Gastrocnemius medialis (tissue), 4 donors: ENCODE data around the gene TESK1. TPM values are rescaled to one million over a fixed set of nuclear protein-coding genes. Genes with fewer than 3 reads are reported as not detected.

ENCODE experiments used
- ATAC-seq, 2 donors: fragments of 150-250 bp; one replicate each; pipeline ENCODE4 v1.9.1; 2016
- DNase-seq, 2 donors: peaks; one replicate each; pipeline ENCODE4 v3.0.0-alpha.2; 2019
- H3K27ac ChIP-seq, 4 donors: fragments of 200-600 bp; sonication (generic); 1 replicate in 1 of 4; 2 replicates in 3 of 4; pipeline ENCODE4 v1.5.1; 2016 to 2018; ENCODE audit warnings: mild to moderate bottlenecking in 2 of 4, moderate library complexity in 1 of 4
- H3K27me3 ChIP-seq, 3 donors: fragments of 200-600 bp; sonication (generic) in 2 of 3; 1 replicate in 1 of 3; 2 replicates in 2 of 3; pipeline versions ENCODE4 v1.5.1 to v1.6.0; 2016 to 2019; ENCODE audit warnings: mild to moderate bottlenecking in 1 of 3, moderate library complexity in 1 of 3
- H3K36me3 ChIP-seq, 2 donors: fragments of 200-600 bp; sonication (generic) in 1 of 2; one replicate each; pipeline ENCODE4 v1.5.1; 2017 to 2018
- H3K4me1 ChIP-seq, 2 donors: fragments of 200-600 bp; sonication (generic) in 1 of 2; one replicate each; pipeline ENCODE4 v1.5.1; 2016 to 2017; ENCODE audit warnings: mild to moderate bottlenecking in 2 of 2
- H3K4me3 ChIP-seq, 4 donors: fragments of 200-600 bp; sonication (generic) in 3 of 4; 1 replicate in 1 of 4; 2 replicates in 3 of 4; pipeline ENCODE4 v1.5.1; 2016 to 2019; ENCODE audit warnings: mild to moderate bottlenecking in 2 of 4
- H3K9me3 ChIP-seq, 3 donors: fragments of 200-600 bp; sonication (generic) in 2 of 3; 1 replicate in 1 of 3; 2 replicates in 2 of 3; pipeline ENCODE4 v1.5.1; 2016 to 2019
- POLR2A ChIP-seq, 2 donors: fragments of 450-650 bp; IDR thresholded peaks; one replicate each; pipeline ENCODE4 v1.6.1; 2017; ENCODE audit warnings: antibody characterized with exemption in 2 of 2, mild to moderate bottlenecking in 2 of 2, moderate library complexity in 2 of 2
- in situ Hi-C, 4 donors: fragments of 200-750 bp; cut with MboI; loops; one replicate each; pipeline versions ENCODE4 v1.15.0 to v1.8.0; 2017; ENCODE audit warnings: low sequenced_read_pairs in 4 of 4
- intact Hi-C: fragments of 100-400 bp; cut with DNase I; formaldehyde crosslinking; loops from one replicate; pipeline ENCODE4 v1.15.1; 2023; ENCODE audit warnings: low total_unique reads
- total RNA-seq, 4 donors: library from RNA; depleted of rRNA; stranded (reverse); fragments of >200 nt; gene quantifications; one replicate each; pipeline versions ENCODE4 v1.1.0 to v1.2.3, GENCODE V29; 2016
- TF ChIP-seq, protein P1 (sequence below), 5 experiments: fragments of 450-650 bp in 3 of 5; fragments of 200-600 bp in 2 of 5; sonication (generic) in 2 of 5; IDR thresholded peaks in 4 of 5; conservative IDR thresholded peaks in 1 of 5; 1 replicate in 4 of 5; 2 replicates in 1 of 5; pipeline ENCODE4 v1.5.1; 2016 to 2019; ENCODE audit warnings: antibody characterized with exemption in 5 of 5, mild to moderate bottlenecking in 3 of 5, moderate library complexity in 3 of 5

Gene TESK1
- total RNA-seq, 4 donors from 2014 or later: 48.1 to 108 (median 65.4) TPM

DNA sequence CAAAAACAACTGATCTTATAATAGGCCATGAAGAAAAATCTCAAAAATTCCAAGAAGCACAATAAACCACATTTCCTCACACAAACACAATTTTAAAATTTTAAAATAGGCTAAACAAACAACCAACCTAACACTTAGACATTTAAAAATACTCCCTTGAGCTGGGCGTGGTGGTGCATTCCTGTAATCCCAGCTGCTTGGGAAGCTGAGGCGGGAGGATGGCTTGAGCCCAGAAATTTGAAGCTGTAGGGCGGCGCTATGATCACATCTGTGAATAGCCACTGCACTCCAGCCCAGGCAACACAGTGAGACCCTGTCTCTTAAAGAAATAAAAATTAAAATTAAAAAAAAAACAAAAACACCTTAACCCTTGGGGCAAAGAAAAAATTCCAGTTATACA lies 36.9 kb upstream of the TESK1 start:
- in situ Hi-C loops: loop anchor here in 1 of 4 donors (25.0 kb wide), 2 partner anchors 94 to 456 kb away; partner anchors contain the start of genes ARHGEF39, ATOSB, CA9 and CCDC107
- peak overlapping the region; percentile 62 to 91 (median 78) for H3K27ac ChIP-seq
- H3K36me3 ChIP-seq: no peaks in the 10 kb centered on the region
- no peaks in the 10 kb centered on the region for H3K27me3 ChIP-seq
- TF ChIP-seq, protein P1, sequence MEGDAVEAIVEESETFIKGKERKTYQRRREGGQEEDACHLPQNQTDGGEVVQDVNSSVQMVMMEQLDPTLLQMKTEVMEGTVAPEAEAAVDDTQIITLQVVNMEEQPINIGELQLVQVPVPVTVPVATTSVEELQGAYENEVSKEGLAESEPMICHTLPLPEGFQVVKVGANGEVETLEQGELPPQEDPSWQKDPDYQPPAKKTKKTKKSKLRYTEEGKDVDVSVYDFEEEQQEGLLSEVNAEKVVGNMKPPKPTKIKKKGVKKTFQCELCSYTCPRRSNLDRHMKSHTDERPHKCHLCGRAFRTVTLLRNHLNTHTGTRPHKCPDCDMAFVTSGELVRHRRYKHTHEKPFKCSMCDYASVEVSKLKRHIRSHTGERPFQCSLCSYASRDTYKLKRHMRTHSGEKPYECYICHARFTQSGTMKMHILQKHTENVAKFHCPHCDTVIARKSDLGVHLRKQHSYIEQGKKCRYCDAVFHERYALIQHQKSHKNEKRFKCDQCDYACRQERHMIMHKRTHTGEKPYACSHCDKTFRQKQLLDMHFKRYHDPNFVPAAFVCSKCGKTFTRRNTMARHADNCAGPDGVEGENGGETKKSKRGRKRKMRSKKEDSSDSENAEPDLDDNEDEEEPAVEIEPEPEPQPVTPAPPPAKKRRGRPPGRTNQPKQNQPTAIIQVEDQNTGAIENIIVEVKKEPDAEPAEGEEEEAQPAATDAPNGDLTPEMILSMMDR (IDR thresholded peaks at IDR 0.05 in 4 of 5, conservative IDR thresholded peaks at IDR 0.05 in 1 of 5): no peak
- TF ChIP-seq POLR2A (IDR thresholded peaks at IDR 0.05): no peak
- no peaks in the 10 kb centered on the region for H3K9me3 ChIP-seq
- DNase-seq: peak in 1 of 2 donors; percentile 70
- H3K4me3 ChIP-seq: no peak overlapping the region
- peaks cover 47 to 52% of the 10 kb centered on the region in 2 donors for H3K4me1 ChIP-seq
- intact Hi-C loops: no loop called here
- ATAC-seq: no peak

DNA sequence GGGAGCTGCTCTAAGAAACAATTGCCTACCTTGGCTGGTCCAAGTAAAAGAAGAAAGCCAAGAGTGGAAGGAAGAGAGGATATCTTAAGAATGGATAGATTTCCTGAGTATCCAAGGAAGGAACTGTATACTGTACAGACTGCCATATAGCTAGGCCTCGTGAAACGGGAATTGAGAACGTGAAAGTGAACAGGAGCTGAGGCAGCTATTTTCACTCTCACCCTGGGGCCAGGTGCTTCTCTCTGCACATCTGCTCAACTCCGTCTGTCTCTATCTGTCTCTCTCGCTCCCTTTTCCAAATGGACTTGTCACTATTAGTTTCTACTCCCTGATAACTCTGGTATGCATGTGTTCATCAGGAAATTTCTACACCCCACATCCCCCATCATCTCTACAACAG lies 35.9 kb upstream of the TESK1 start:
- TF ChIP-seq, protein P1 (IDR thresholded peaks at IDR 0.05 in 4 of 5, conservative IDR thresholded peaks at IDR 0.05 in 1 of 5): no peak
- TF ChIP-seq POLR2A (IDR thresholded peaks at IDR 0.05): no peak
- DNase-seq (no peak), ATAC-seq (no peak)
- H3K4me3 ChIP-seq: no peak overlapping the region
- intact Hi-C loops (no loop called here), in situ Hi-C loops (loop anchor here in 1 of 4 donors (25.0 kb wide), 2 partner anchors 93 to 457 kb away; partner anchors contain the start of genes ARHGEF39, ATOSB, CA9 and CCDC107)
- no peak overlapping the region for H3K27ac ChIP-seq
- H3K27me3 ChIP-seq: no peaks in the 10 kb centered on the region
- H3K9me3 ChIP-seq: no peaks in the 10 kb centered on the region
- peaks cover 37 to 42% of the 10 kb centered on the region in 2 donors for H3K4me1 ChIP-seq
- no peaks in the 10 kb centered on the region for H3K36me3 ChIP-seq

DNA sequence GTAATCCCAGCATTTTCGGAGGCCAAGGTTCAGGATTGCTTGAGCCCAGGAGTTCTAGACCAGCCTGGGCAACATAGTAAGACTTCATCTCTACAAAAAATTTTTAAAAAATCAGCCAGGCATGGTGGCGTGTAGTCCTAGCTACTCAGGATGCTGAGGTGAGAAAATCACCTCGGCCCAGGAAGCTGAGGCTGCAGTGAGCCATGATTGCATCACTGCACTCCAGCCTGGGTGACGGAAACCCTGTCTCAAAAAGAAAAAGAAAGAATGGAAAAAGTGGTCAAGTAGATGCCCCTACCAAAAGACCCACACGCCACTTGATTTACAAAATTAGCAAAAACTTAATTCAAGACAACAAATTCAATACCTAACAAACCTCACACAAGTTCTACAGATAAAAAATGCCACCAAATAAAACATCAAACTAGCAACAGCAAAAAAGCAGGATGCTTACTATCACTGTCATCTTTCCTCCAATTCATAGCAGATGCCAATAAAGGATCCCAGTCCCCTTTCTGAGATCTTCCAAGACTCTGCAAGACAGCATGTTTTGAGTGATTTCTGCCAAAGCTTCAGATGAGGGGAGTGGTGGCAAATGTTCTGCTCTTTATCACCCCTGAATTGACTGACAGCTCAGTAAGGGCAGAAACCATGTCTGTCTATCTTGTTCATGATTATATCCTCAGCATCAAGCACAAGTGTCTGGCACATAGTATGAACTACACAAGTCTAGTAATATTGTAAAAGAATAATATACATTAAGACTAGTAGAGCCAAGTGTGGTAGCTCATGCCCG lies 34.2 kb upstream of the TESK1 start:
- intact Hi-C loops: no loop called here
- Histone ChIP-seq H3K36me3 (no peaks in the 10 kb centered on the region), H3K27ac (no peak overlapping the region), H3K4me3 (no peak overlapping the region), H3K4me1 (peaks cover 21 to 26% of the 10 kb centered on the region in 2 donors), H3K27me3 (no peaks in the 10 kb centered on the region), H3K9me3 (no peaks in the 10 kb centered on the region)
- TF ChIP-seq POLR2A (IDR thresholded peaks at IDR 0.05): no peak
- TF ChIP-seq, protein P1 (IDR thresholded peaks at IDR 0.05 in 4 of 5, conservative IDR thresholded peaks at IDR 0.05 in 1 of 5): no peak
- no peak for ATAC-seq
- in situ Hi-C loops: loop anchor here in 1 of 4 donors (25.0 kb wide), 2 partner anchors 91 to 459 kb away; partner anchors contain the start of genes ARHGEF39, ATOSB, CA9 and CCDC107
- DNase-seq: no peak

DNA sequence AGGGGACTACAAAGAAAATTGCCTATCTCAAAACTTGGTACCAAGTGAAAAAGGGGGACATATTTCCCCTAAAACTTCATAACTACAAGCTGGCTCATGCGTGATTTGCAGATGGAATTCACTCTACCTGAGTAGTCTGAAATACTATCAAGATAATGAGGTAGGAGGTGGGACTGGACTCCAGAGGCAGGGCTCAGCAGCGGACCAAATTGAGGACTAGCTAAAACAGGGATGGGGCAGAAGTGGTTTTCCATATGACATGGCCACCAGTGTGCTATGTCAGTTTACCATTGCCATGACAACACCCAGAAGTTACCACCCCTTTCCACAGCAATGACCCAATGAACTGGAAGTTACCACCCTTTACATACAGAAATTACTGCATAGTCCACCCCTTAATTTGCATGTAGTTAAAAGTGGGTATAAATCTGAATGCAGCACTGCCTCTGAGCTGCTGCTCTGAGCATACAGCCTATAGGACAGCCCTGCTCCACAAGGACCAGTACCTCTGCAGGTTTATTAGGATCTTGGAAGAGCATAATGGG lies 30.4 kb upstream of the TESK1 start:
- Histone ChIP-seq H3K36me3 (no peaks in the 10 kb centered on the region), H3K9me3 (no peaks in the 10 kb centered on the region), H3K27ac (no peak overlapping the region), H3K4me3 (no peak overlapping the region), H3K4me1 (no peaks in the 10 kb centered on the region), H3K27me3 (no peaks in the 10 kb centered on the region)
- intact Hi-C loops: no loop called here
- ATAC-seq (no peak), DNase-seq (no peak)
- in situ Hi-C loops: loop anchor here in 1 of 4 donors (25.0 kb wide), 2 partner anchors 88 to 462 kb away; partner anchors contain the start of genes ARHGEF39, ATOSB, CA9 and CCDC107
- TF ChIP-seq, protein P1 (IDR thresholded peaks at IDR 0.05 in 4 of 5, conservative IDR thresholded peaks at IDR 0.05 in 1 of 5): no peak
- no peak for TF ChIP-seq POLR2A (IDR thresholded peaks at IDR 0.05)
